Measurements from ENCODE around the gene MAPK11.

DNA sequence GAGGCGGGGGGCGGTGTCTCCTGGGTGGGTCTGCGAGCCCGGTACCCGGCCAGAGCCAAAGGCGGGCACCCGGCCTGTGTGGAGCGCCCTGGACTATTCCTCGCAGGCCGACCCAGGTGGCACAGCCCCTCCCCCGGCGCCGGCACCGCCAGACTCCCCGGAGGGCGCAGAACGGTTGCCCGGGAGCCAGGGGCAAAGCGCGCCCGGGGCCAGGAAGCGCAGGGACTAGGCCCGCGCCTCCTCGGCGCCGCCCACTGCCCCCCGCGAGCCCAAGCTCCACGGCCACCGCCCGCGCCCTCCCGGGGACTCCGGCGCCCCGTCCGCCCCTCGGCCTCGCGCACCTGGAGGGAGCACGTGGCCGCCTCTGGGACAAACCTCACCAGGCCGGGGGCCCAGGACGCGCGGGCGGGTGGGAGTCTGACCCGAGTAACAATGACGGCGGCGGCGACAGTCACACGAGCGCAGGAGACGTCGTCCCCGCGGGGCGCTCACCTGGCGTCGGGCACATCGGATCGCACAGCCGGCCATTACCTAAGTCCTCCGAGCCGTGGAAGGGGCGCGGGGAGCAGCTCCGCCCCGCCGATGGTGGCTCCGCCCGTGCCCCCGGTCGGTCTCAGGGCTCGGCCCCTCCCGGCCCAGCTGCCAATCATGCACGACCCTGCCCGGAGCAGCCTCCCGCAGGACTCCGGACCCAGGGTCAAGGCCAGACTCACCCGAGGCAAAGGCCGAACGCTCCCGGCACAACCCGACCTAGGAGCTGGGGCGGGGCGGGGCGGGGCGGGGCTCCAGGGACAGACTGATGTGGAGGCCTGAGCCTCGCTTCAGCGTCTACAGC is 29.8 kb upstream of the MAPK11 start:
- TF ChIP-seq, protein P1, sequence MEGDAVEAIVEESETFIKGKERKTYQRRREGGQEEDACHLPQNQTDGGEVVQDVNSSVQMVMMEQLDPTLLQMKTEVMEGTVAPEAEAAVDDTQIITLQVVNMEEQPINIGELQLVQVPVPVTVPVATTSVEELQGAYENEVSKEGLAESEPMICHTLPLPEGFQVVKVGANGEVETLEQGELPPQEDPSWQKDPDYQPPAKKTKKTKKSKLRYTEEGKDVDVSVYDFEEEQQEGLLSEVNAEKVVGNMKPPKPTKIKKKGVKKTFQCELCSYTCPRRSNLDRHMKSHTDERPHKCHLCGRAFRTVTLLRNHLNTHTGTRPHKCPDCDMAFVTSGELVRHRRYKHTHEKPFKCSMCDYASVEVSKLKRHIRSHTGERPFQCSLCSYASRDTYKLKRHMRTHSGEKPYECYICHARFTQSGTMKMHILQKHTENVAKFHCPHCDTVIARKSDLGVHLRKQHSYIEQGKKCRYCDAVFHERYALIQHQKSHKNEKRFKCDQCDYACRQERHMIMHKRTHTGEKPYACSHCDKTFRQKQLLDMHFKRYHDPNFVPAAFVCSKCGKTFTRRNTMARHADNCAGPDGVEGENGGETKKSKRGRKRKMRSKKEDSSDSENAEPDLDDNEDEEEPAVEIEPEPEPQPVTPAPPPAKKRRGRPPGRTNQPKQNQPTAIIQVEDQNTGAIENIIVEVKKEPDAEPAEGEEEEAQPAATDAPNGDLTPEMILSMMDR (IDR thresholded peaks at IDR 0.05): no peak
- TF ChIP-seq POLR2A (IDR thresholded peaks at IDR 0.05): no peak

Data from lower leg skin (tissue), 3 donors.